ENCODE data around the gene PRADC1. TPM values are rescaled to one million over a fixed set of nuclear protein-coding genes. Genes with fewer than 3 reads are reported as not detected.

Gene PRADC1
- total and polyA plus RNA-seq, 7 donors, result 53.6 to 118 (median 87.6) TPM

DNA sequence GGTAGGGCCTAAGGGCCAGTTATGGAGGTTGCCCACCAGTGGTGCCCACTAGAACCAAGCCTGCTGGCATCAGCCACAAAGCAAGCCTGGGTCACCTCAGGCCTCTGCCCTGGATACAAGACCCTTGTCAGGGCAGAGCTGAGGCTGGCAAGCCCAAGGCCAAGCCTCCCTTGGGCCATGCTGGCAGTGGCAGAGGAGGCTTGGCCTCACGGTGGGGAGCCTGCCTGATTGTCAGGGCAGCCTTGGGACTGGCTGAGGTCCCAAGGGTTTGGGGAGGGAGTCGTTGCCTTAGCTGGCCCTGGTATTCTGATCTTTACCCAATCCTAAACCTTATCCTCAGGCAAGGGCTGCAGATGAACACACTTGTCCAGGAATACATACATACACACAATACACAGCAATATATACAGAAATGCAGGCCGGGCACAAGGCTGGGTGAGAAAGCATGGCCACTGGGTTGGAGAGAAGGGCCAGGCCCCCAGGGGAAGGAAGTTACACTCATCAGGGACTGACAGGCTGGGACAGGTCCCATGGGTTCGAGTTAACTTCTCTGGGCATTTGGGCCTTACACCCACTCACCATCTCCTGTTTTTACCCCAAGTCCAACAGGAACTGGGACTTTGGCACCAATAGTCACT is 22.1 kb upstream of the PRADC1 start:
- DNase-seq (no peak), ATAC-seq (no peak)
- H3K36me3 ChIP-seq (ENCODE audit: insufficient read depth in 1 of 2, low read depth in 1 of 2), result peaks cover 7 to 52% of the 10 kb centered on the region in 2 donors
- H3K4me1 ChIP-seq, result no peaks in the 10 kb centered on the region
- TF ChIP-seq, protein P1, sequence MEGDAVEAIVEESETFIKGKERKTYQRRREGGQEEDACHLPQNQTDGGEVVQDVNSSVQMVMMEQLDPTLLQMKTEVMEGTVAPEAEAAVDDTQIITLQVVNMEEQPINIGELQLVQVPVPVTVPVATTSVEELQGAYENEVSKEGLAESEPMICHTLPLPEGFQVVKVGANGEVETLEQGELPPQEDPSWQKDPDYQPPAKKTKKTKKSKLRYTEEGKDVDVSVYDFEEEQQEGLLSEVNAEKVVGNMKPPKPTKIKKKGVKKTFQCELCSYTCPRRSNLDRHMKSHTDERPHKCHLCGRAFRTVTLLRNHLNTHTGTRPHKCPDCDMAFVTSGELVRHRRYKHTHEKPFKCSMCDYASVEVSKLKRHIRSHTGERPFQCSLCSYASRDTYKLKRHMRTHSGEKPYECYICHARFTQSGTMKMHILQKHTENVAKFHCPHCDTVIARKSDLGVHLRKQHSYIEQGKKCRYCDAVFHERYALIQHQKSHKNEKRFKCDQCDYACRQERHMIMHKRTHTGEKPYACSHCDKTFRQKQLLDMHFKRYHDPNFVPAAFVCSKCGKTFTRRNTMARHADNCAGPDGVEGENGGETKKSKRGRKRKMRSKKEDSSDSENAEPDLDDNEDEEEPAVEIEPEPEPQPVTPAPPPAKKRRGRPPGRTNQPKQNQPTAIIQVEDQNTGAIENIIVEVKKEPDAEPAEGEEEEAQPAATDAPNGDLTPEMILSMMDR (IDR thresholded peaks at IDR 0.05), result no peak
- intact Hi-C loops (cut with DNase I), result loop anchor here in 1 of 2 donors (5.0 kb wide), 1 partner anchor 93 kb away; no protein-coding TSS in a partner anchor
- no peaks in the 10 kb centered on the region for H3K9me3 ChIP-seq
- no peak overlapping the region for H3K27ac ChIP-seq
- no peaks in the 10 kb centered on the region for H3K27me3 ChIP-seq (ENCODE audit: insufficient read depth in 3 of 3, low read length in 2 of 3)
- 40 to 56% (median 54%) methylated on average over 4 of the region's 4 CpGs for WGBS, 3 donors
- no peak overlapping the region for H3K4me3 ChIP-seq

DNA sequence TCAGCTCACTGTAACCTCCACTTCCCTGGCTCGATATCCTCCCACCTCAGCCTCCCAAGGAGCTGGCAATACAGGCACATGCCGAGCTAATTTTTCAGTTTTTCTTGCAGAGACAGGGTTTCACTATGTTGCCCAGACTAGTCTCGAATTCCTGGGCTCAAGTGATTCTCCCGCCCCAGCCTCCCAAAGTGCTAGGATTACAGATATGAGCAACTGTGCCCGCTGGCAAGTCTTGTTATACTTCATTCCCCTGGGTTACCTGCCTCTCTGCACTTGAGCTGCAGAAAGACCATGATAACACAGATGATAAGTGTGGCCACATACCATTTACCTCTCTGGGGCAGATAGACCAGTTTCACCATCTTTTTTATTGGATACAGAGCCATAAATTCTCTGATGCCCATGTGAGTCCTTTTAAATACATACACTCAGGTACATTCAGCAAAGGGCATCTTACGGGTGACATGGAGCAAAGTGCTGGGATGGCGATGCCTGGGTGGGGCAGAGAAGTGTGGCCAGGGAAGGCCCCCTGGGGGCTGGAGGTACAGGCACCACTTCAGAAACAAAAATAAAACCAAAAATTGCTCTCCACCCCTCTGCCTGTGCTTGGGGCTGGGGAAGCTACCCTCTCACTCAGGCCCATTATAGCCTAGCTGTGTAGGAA is 21.4 kb upstream of the PRADC1 start:
- Histone ChIP-seq H3K4me1 (no peaks in the 10 kb centered on the region), H3K4me3 (no peak overlapping the region), H3K36me3 (ENCODE audit: insufficient read depth in 1 of 2, low read depth in 1 of 2) (peaks cover 13 to 58% of the 10 kb centered on the region in 2 donors), H3K9me3 (no peaks in the 10 kb centered on the region), H3K27ac (no peak overlapping the region), H3K27me3 (ENCODE audit: insufficient read depth in 3 of 3, low read length in 2 of 3) (no peaks in the 10 kb centered on the region)
- WGBS, 3 donors, result 86 to 93% (median 93%) methylated on average over 7 of the region's 7 CpGs
- TF ChIP-seq, protein P1 (IDR thresholded peaks at IDR 0.05), result no peak
- DNase-seq, result no peak
- intact Hi-C loops (cut with DNase I), result loop anchor here in 1 of 2 donors (5.0 kb wide), 1 partner anchor 92 kb away; no protein-coding TSS in a partner anchor
- no peak for ATAC-seq

DNA sequence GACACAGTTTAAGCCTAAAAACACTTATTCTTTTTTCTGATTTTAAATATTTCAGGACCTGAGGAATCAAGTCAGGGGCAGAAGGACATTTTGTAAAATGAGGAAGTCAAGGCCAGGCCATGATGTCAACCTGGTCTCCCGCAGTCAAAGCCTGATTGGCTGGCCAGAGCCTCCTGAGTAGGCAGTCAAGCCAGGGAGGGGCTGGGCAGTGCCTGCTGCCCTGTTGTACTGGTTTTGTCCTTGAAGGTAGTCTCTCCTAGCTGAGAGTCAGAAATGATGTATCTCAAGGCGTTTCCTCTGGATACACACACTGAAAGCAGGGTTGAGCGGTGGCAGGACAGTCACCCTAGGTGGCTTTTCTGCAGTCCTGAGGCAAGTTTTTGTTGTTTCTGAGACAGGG is 20.9 kb upstream of the PRADC1 start:
- H3K4me1 ChIP-seq, result no peaks in the 10 kb centered on the region
- no peaks in the 10 kb centered on the region for H3K9me3 ChIP-seq
- no peak overlapping the region for H3K27ac ChIP-seq
- peaks cover 19 to 64% of the 10 kb centered on the region in 2 donors for H3K36me3 ChIP-seq (ENCODE audit: insufficient read depth in 1 of 2, low read depth in 1 of 2)
- no peak for DNase-seq
- no peak for ATAC-seq
- H3K27me3 ChIP-seq (ENCODE audit: insufficient read depth in 3 of 3, low read length in 2 of 3), result no peaks in the 10 kb centered on the region
- H3K4me3 ChIP-seq, result no peak overlapping the region
- 87 to 95% (median 93%) methylated on average over 3 of the region's 3 CpGs for WGBS, 3 donors
- TF ChIP-seq, protein P1 (IDR thresholded peaks at IDR 0.05), result no peak
- intact Hi-C loops (cut with DNase I), result no loop called here

DNA sequence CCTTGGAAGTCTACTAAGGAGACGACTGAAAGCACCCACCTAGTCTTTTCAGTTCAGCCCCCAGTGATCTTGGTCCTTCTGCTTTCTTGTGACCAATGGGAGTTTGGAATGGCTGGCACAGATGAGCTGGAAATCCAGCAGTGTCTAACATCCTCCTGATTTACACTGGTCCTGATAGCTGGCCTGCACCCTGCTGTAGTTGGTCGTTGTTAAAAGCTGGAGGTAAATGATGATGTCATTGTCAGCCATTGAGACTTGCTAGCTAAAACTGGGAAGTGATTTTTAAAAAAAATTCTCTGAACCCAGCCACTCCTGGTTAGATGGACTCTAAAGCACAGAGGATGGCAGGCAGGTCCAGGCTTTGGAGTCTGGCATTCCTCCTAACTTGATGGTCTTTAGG is 20.4 kb upstream of the PRADC1 start:
- TF ChIP-seq, protein P1 (IDR thresholded peaks at IDR 0.05), result no peak
- WGBS, 3 donors, result 60 to 62% (median 61%) methylated on average over 2 of the region's 2 CpGs

More for the DNA sequence above, 20.4 kb upstream of the PRADC1 start:
- Histone ChIP-seq H3K4me3 (no peak overlapping the region), H3K36me3 (ENCODE audit: insufficient read depth in 1 of 2, low read depth in 1 of 2) (peaks cover 24 to 69% of the 10 kb centered on the region in 2 donors), H3K4me1 (no peaks in the 10 kb centered on the region), H3K9me3 (no peaks in the 10 kb centered on the region), H3K27ac (no peak overlapping the region), H3K27me3 (ENCODE audit: insufficient read depth in 3 of 3, low read length in 2 of 3) (no peaks in the 10 kb centered on the region)
- intact Hi-C loops (cut with DNase I), result no loop called here
- no peak for ATAC-seq
- DNase-seq, result no peak
